GM18870 (cell line): Measurements from ENCODE around the gene ADORA2B.

Experiments used
- ATAC-seq: cut with Tn5 transposase; IDR thresholded peaks from one replicate; pipeline ENCODE4 v1.9.1; 2021; ENCODE audit warnings: moderate library complexity; ENCODE audit not compliant: unreplicated experiment

Gene ADORA2B

GRCh38 chr17:15952916-15953790 is 8.2 kb downstream of the ADORA2B start:
- ATAC-seq, result no peak

DNA sequence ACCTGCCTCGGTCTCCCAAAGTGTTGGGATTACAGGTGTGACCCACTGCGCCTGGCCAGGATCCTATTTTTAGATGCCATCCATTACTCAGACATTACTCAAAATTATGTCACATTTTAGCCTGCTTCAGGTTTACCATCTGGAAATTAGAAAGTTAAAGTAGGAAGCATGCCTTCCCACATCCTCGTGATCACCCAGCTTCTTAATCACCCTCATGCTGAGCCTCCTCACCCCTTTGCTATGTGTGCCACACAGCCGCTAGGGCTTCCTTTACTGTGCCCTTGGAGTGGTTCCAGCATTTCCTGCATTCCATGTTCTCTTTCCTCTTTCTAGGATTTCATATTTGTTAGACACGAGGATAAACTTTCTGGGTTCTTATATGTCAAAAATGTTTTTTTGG is 9.3 kb downstream of the ADORA2B start:
- ATAC-seq, result no peak

DNA sequence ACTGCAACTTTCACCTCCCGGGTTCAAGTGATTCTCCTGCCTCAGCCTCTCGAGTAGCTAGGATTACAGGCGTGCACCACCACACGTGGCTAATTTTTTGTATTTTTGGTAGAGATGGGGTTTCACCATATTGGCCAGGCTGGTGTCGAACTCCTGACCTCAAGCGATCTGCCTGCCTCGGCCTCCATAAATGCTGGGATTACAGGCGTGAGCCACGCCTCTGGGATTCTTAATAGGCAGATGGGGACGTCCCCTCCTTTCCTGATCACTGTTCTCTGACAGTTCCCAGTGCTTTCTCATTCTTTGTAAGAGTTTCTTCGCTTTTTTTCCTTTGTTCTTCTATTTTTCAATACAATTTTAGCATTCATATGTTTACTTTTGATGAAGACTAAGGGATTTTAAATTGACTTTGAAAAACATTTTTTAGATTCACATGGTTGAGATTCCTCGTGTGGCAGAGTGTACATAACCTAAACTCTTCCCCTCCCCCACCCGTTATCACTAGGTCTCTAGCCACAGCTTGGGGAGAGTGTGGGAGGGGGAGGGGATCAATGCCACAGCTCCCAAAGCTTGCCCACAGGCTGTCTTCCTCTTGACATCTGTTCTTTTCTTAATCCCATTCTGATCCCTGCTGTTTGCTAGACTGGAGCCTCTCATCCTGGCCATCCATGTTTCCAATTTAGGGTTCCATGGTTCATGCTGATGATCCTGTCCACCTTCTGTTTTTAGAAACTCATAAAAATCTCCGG is 11.0 kb downstream of the ADORA2B start:
- ATAC-seq, result no peak

DNA sequence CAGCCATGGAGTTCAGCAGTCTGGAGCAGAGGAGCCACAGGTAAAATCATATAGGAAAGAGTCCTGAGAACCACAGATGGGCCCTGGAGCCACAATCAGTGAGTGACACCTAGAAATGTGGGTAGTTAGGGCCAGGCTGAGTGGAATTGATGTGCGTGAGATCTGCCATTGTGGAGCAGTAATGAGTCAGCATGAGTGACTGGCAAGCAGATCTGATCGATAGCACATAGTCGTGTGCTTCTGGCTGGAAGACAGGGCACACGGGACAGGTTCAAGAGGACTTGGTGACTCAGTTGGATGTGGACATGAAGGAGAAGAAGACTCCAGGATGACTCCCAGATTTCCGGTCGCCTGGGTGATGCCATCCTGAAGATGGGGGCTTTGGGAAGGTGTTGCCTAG is 12.3 kb downstream of the ADORA2B start:
- no peak for ATAC-seq

DNA sequence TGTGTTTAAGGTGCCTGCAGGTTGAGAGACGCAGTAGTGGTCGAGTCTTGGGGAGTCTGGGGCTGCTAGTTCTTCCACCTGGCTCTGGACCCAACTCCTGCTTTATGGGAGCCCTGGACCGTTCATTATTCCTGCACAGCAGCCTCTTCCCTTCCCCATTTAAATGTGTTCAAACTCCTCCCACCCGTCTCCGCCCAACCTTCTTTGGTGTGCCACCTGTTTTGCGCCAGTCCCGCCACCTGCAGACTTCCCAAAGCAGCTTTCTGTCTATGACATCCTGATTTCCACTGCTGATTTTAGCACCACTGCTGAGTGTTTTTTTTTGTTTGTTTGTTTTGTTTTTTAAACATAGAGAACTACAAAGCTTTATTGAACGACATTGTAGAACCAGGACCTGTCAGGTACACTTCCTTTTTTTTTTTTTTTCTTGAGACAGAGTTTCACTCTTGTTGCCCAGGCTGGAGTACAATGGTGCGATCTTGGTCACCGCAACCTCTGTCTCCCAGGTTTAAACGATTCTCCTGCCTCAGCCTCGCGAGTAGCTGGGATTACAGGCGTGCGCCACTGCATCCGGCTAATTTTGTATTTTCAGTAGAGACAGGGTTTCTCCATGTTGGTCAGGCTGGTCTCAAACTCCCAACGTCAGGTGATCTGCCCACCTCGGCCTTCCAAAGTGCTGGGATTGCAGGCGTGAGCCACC is 12.8 kb downstream of the ADORA2B start:
- no peak for ATAC-seq

GRCh38 chr17:15958484-15958854 is 13.5 kb downstream of the ADORA2B start:
- ATAC-seq, result no peak

DNA sequence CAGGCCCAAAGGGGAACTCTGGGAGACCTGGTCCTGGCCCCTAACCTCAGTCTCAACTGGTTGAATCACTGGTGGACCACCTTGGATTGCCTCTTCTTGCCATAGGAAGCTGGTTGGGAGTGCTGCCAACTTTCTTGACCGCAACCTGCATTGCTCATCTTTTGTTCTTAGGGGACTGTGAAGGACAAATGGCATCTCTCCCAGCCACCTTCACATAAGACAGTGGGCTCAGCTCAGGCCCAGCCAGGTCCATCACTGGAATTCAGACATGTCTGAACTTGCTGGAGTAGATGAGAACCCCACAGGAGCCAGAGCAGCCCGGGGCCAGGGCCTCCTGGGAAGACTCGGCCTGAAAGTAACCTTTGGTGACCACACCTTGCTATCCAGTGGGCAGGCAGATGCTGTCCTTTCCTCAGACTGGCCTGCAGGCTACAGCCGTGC is 18.8 kb downstream of the ADORA2B start:
- ATAC-seq, result no peak

- no peak for ATAC-seq
These were observed 20.6 kb downstream of the ADORA2B start for GRCh38 chr17:15965528-15965927.

GRCh38 chr17:15966183-15966878 is 21.4 kb downstream of the ADORA2B start:
- ATAC-seq, result no peak

DNA sequence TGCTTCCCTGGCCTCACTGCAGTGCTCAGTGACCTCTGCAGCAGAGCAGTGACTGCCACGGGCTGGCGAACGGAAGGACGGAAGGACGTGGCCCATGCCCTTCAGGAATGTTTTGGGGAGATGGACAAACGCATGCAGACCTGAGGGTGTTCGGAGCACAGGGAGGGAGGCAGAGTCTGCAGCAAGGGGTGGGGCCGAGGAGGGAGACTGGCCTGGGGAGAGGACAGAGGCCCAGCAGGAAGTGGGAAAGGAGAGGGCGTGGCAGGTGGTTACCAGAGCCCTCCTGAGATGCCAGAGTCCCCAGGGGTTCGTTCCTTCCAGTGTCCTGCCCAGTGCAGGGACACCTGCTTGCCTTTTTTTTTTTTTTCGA is 21.9 kb downstream of the ADORA2B start:
- ATAC-seq, result no peak

DNA sequence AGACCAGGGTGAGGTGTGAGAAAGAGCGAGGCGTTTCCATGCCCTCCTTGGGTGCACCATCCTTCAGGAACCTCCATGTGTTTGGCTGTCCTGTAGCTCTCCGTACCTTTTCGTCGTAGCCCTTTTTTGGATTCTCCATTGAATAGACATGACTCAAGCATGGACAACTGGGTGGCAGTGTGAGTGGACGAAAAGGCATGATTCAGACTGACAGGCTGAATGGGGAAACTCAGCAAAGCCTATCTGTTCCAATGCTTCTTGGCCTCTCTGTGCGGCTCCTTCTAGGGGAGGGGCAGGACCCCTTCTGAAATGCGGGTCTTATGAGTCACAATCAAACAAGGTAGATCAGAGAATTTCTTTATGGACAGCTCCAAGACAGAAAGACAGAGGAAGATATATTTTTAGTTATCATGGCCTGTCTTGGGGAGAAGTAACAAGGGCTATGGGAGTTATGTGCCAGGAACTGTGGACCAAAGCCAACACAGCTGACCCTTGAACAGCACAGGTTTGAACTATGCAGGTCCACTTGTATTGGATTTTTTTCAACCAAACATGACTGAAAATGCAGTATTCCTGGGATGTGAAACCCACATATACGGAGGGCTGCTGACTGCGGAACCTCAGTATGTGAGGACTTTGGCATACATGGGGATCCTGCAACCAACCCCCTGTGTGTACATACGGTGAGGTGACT is 22.9 kb downstream of the ADORA2B start:
- no peak for ATAC-seq

DNA sequence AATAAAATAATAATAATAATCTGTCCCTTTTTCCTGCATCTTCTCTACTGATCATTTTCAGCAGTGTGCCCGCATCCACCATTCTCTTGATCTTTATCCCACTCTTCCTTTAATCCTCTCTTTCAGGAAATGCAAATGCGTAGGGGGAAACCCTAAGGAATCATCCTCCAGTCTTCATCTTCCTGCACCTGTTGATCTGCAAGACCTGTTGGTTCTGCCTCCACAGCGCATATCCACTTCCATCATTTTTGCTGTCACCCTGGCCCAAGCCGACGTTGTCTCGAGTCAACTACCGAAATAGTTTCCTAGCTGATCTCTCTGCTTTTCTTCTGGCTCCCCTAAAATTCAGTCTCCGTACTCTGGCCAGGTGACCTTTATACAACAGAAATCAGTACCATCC is 24.5 kb downstream of the ADORA2B start:
- ATAC-seq, result no peak

- no peak for ATAC-seq
These were observed 25.6 kb downstream of the ADORA2B start for GRCh38 chr17:15970500-15970899.

- no peak for ATAC-seq
These were observed 26.3 kb downstream of the ADORA2B start for GRCh38 chr17:15971098-15971678.

DNA sequence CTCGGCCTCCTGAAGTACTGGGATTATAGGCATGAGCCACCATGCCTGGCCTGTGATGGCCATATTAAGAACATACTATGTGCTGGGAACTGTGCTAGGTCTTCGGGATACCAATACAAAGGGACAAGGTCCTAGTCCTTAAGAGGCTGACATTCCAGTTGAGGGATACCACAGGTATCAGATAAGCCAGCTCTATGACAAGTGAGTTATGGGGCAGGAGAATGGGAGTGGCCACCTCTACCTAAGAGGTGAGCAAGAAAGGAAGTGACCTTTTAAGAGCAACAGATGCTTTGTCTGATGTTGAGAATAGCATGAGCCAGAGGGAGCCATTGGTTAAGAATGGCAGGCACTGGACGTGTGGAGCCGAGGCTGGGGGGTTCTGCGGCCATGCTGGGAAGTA is 27.0 kb downstream of the ADORA2B start:
- ATAC-seq, result no peak

GRCh38 chr17:15972497-15972951 is 27.6 kb downstream of the ADORA2B start:
- ATAC-seq, result no peak

DNA sequence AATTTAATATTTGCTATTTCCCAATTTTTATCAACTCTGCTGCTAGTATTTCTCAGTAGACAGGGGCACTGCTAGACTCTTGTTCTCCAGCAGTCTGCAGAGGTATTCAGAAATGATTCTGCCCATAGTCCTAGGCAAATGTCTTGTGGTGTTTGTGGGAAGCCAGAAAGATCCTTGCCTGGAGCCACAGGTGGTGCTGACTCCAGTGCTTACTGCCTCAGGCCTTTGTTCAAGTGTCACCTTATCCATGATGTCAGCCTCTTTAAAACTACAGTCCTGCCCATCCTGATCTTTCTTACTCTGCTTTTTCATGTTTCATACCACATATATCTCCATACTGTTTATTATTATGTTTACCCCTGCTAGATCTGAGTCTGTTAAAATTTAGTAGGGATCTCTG is 28.1 kb downstream of the ADORA2B start:
- no peak for ATAC-seq

GRCh38 chr17:15973834-15974233 is 28.9 kb downstream of the ADORA2B start:
- no peak for ATAC-seq

DNA sequence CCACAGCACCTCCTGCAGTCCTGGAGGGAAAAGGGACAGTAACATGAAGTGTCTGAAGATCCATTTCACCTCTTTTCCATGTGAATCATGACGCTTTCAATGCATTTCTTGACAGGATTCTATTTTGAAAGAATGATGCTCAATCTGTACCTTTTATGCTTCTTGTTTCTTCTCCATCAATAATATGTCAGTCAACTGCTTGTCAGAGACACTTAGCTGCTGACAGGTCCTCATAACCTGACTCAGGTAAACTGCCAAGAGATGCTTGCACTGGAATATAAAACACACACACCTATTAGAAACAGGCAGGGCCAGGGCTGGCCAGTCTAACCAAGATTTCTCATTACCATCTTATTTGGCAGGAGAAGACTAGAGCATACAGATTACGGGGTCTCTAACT is 33.0 kb downstream of the ADORA2B start:
- ATAC-seq, result no peak

DNA sequence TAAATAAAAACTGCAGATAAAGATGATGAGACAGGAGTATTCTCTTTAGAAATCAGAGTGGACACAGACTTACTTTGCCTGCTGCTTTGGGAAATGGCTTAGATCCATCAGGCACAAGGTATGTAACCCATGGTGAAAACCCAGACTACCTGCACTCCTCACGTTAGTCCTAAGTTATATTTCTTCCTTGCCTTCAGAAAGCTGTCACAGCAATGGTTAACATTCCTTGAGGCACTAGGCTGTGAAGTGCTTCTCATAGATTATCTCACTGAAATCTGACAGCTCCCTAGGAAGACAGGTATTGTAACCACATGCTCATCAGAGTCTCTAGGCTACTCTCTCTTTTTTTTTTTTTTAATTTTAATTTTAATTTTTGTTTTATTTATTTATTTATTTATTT is 33.7 kb downstream of the ADORA2B start:
- ATAC-seq, result no peak
